Measurements from ENCODE around the gene DHRS2.
"Not testable (repeated sequence)": the region's sequence is repeated elsewhere in the genome, so short reads cannot be mapped to it uniquely, and the experiment has no call there.

Gene DHRS2

DNA sequence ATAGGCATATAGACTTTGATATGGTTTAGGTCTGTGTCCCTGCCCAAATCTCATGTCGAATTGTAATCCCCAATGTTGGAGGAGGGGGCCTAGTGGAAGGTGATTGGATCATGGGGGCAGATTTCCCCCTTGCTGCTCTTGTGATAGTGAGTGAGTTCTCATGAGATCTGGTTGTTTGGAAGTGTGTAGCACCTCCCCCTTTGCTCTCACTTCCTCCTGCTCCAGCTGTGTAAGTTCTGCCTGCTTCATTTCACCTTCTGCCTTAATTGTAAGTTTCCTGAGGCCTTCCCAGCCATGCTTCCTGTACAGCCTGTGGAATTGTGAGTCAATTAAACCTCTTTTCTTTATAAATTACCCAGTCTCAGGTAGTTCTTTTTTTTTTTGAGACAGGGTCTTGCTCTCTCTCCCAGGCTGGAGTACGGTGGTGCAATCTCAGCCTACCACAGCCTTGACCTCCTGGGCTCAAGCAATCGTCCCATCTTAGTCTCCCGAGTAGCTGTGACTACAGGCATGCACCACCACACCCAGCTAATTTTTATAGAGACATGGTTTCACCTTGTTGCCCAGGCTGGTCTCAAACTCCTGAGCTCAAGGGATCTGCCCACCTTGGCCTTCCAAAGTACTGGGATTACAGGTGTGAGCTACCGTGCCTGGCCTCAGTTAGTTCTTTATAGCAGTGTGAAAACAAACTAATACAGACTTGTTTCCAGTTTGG lies 1.3 kb upstream of the DHRS2 start:
- not testable (repeated sequence) for DNase-seq

DNA sequence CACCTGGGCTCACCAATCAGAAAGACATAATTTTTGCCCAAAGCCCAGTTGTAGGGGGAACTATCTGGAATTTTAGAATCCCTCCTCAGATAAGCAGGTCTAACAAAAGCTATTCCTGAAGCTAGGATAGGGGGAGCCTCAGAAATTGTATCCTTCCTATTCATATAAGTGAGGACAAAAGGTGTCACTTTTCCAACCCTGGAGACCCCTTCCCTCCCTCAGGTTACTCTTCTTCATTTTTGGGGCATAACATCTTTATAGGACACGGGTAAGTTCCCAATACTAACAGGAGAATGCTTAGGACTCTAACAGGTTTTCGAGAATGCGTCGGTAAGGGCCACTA lies 1.1 kb downstream of the DHRS2 start:
- DNase-seq, result not testable (repeated sequence)

DNA sequence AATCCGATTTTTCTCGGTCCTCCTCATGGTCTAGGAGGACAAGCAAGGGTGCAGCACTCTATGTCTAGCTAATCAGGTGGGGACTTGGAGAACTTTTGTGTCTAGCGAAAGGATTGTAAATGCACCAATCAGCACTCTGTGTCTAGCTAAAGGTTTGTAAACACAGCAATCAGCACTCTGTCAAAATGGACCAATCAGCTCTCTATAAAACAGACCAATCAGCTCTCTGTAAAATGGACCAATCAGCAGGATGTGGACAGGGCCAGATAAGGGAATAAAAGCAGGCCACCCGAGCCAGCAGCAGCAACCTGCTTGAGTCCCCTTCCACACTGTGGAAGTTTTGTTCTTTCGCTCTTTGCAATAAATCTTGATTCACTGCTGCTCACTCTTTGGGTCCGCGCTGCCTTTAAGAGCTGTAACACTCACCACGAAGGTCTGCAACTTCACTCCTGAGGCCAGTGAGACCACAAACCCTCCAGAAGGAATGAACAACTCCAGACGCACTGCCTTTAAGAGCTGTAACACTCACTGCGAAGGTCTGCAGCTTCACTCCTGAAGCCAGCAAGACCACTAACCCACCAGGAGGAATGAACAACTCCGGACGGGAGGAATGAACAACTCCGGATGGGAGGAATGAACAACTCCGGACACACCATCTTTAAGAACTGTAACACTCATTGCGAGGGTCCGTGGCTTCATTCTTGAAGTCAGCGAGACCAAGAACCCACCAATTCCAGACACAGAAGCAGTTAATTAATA lies 1.7 kb downstream of the DHRS2 start:
- DNase-seq, result not testable (repeated sequence)

DNA sequence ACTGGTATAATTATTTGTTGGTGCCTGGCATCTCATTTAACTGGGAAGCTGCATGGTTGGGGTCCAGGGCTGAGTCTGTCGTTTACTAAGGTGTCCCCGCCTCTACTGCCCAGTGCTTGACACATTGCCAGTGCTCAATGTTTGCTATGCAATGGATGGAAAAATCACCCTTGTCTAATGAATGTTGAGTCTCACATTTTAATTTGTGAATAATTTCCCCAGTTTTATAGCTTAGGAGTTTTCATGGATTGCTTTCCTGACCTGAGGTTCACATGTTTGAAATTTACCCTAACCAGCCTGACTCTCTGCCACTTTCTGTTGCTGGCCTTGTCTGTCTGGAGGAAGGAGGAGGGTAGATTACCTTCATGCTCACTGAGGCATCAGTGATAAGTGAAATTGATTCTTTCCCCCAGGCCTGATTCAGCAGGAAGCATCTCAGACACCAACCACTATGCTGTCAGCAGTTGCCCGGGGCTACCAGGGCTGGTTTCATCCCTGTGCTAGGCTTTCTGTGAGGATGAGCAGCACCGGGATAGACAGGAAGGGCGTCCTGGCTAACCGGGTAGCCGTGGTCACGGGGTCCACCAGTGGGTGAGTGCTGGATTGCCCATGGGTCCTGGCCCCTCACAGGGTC lies 2.4 kb downstream of the DHRS2 start:
- DNase-seq, result no peak

DNA sequence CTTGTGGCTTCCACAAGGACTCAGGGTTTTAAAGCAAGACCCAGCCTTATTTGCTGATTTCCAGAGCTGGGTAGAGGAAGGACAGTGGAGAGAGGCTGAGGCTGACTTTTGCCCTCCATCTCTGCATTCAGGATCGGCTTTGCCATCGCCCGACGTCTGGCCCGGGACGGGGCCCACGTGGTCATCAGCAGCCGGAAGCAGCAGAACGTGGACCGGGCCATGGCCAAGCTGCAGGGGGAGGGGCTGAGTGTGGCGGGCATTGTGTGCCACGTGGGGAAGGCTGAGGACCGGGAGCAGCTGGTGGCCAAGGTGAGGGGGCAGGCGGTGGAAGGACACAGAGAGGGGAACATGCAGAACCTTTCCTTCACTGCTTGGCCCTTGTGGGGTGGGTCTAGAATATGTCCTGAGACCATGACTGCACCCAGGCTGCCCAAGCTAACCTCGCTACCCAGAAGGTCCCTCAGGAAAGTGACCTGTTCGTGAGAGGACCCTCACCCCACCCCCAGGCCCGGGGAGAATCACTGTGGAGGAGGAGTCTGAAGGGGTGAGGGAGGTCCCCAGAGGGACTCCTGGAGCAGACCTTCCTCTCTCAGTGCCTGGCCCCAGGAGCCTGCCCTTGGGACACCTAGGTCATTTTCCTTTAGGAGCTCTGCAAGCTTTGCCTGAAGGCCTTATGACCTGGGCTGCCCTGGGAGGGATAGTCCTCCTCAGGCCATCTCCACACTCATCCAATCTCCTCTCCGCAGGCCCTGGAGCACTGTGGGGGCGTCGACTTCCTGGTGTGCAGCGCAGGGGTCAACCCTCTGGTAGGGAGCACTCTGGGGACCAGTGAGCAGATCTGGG lies 3.1 kb downstream of the DHRS2 start:
- DNase-seq, result no peak

DNA sequence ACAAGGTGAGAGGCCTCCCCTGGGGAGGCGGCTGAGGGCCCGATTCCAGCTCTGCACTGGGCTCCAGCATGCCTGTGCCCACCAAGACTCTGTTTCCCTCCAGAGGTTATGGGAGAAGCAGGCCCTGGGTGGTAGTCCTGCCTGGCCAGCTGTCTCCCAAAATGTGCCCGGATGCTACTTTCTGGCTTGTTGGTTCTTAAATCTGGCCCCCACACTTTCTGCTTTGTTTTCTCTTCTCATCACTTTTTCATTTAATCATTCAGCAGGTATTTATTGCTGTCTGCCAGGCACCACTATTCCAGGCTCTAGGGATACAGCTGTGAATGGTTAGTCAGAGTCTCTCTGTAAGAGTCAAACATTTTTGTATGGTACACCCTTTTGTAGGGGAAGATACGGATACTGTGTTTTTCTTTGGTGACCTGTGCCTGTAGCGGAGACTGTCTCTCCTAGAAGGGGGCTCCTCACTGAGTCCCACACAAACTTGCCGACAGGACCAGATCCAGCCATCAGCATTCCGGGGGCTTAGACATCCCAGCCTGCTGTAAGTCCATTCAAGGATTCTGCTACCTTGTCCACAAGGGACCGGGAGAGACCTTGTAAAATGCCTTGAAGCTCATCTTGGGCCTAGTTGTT lies 3.8 kb downstream of the DHRS2 start:
- DNase-seq, result no peak

DNA sequence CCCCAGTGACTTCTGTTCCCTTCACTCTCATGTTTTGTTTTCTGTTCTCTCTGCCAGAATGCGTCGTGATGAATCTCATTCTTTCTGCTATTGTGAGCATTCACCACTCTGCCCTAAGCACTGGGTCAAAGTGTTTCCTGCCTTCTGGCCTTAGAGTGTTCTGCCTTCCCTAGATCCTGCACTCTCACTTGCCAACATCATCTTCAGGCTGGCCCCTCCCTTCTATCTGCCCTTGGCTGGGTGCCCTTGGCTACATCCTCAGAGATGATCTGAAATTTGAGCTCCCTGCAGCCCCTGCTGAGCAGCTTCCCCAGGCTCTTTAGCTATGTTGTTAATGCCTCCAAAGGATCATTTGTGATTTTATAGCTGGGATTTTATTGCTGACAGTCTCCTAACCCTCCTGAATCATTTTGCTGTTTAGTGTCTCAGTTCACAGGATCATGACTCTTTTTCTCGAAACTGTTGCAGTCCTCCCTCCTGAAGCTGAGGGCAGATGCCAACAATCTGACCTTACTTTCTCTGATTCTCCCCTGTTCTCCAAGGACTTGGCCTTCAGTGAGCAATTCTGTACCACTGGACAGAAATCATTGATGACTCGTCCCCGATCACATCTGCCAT lies 4.5 kb downstream of the DHRS2 start:
- DNase-seq, result no peak

DNA sequence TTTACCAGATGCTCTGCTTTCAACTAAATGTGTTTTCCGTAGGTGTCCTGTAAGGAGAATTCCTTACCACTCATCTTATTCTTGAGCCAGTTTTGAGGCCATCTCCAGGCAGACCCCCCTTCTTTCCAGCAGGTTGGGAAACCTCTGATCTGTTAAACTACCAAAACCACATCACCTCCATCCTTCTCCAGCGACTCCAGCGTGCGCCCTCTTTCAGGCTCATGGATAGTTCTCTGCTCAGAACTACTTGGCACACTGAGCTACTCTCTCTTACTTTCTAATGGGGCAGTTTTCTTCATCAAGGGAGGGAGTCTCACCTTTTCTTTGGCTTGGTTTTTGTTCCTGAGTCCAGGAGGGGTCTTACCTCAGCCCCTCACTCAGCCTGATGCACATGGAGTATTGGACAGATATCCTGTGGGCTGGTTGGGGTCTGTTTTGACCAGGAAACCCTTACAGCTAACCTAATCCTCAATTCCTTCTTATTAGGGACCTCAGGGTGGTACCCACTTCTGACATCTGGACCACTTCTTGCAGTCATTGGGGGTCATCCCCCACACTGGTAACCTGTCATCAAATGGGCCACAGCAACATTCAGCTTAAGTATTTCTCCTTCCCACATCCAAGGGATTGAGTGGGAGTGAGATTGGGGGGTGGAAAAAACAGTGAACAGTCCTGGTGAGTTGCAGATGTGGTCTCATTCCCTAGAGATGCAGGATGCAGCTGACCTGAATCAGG lies 5.2 kb downstream of the DHRS2 start:
- DNase-seq, result no peak

DNA sequence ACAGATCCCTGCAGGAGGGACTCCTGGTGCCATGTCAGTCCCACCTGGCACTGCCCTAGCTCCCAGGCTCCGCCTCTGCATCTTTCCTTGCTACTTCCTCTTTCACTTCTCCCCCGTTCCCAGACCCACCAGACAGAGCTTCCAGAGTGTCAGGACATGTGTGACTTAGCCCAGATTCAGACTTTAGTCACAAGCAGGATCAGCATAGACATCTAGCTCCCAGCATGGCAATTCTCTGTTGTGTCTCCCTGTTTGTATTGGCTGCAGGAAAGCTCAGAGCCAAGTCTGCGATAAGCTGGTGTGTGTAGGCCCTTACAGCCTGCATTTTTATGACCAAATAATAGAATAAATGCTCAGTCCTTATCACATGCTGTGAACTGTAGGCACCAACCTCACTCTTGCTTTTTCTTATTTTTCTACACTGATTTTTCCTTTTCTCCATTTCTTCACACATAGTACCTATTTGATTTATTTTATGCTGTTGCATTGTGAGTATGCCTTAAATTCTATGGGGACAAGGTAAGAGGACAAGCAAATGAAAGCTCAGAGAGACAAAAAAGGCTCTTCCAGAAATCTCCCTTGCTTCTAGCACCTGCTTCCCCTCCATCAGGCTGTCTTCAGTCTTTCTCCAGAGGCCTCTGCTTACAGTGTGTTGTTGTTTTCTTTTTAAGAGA lies 5.9 kb downstream of the DHRS2 start:
- DNase-seq, result no peak

DNA sequence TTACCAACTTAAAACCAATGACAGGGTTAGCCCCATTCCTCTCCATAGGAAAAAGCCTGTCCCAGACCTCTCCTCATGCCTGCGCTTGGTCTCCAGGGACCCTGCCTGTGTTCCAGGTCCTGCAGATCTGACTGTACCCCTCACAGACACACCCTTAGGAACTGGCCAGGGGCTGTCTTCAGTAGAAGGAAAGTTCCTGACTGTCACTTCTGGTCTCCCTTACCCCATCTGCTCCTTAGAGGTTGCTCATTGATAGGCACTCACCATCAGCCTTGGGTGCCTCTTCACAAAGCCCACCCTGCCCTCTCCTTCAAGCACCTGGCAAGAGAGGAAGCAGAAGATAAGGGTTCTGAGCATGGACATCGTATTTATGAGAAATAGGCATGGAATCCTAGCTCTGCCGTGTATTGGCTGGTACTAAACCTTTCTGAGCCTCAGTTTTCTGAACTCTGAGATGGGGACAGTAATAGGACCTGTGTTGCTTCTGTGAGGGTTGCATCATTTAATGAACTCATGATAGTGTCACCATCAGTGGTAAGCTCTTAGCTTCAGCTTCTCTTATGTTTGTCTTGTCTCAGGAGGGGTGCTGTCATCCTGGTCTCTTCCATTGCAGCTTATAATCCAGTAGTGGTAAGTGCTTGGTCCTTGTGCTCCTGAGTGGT lies 7.5 kb downstream of the DHRS2 start:
- no peak for DNase-seq

DNA sequence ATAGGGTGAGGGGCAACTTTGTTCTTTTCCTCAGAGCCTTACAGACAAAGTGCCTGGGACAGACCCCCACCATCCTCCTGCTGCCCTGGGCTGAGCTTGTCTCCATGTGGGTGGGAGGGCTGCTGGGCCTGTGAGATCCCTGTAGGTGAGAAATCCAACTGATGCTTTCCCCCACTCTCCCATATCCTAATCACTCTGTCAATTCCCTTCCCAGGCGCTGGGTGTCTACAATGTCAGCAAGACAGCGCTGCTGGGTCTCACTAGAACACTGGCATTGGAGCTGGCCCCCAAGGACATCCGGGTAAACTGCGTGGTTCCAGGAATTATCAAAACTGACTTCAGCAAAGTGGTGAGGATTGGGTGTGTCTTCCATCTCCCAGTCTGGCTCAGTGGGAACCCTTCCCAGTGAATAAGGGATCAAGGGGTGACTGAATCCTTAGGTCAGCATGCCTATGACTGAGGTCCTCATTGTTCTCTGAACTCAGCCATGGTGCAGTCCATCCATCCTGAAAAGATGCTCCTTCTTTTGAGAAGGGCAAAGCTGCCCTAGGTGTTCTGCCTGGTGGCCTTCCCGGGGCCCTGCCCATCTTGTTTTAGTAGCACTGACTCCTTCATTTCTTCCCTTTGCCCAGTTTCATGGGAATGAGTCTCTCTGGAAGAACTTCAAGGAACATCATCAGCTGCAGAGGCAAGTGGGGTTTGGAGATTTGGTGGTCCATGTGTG lies 8.2 kb downstream of the DHRS2 start:
- no peak for DNase-seq

DNA sequence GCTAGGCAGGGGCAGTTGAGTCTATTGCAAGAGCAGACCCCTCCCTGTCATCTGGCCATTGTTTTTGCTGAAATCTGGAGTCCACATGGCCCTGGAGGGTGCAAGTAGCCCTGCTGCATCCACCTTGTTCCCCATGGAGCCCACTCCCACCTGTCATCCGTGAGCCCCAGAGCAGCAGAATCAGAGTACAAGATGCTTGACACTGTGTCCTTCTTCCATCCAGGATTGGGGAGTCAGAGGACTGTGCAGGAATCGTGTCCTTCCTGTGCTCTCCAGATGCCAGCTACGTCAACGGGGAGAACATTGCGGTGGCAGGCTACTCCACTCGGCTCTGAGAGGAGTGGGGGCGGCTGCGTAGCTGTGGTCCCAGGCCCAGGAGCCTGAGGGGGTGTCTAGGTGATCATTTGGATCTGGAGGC lies 8.8 kb downstream of the DHRS2 start:
- no peak for DNase-seq

DNA sequence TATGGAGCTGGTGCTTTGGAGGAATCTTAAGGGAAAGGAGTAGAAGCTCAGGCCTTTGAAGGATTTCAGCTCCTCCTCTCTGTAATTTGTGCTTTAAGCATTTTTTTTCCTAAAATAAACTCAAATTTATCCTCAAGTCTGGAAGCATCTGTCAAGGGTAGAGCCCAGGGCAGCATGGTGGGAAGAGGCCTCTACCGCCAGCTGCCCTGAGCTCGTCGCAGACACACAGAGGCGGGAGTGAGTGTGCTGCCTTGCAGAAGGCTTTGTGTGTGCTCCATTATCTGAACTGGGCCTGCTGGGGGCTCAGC lies 9.3 kb downstream of the DHRS2 start:
- DNase-seq, result no peak

DNA sequence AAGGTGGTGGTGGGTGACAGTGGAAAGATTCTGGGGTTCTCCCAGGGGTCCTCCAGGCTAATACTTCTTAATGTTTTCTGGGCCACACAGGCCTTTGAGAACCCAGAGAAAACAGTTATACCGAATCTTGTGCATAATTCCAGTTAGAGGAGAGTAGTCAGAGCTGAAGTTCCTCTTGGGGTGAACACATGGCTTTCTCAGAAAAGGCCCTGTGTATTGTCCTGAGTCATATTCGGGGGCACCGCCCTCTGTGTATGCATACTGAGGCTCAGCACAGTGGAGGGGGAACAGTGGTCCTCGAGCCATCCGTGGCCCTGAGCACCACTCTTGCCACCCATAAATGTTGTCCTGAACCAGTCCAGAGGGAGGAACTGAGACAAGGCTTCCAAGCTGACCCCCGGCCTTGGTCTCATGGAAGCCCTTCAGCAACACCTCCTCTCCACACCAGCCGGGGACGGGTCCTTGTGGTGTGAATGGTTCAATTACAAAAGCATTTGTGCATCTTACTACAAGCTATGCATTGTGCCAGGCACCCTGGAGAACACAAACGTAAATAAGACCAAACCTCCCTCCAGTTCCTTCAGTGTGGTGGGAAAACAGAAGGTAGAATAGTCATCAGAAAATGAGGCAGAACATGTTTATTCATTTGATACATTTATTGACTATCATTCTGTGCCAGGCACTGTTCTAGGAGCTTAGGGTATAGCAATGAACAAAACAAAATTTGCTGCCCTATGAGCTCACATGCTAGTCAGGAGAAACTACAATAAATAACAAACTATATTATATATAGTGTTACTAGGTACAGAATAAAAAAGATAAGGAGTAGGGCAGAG lies 9.9 kb downstream of the DHRS2 start:
- no peak for DNase-seq

DNA sequence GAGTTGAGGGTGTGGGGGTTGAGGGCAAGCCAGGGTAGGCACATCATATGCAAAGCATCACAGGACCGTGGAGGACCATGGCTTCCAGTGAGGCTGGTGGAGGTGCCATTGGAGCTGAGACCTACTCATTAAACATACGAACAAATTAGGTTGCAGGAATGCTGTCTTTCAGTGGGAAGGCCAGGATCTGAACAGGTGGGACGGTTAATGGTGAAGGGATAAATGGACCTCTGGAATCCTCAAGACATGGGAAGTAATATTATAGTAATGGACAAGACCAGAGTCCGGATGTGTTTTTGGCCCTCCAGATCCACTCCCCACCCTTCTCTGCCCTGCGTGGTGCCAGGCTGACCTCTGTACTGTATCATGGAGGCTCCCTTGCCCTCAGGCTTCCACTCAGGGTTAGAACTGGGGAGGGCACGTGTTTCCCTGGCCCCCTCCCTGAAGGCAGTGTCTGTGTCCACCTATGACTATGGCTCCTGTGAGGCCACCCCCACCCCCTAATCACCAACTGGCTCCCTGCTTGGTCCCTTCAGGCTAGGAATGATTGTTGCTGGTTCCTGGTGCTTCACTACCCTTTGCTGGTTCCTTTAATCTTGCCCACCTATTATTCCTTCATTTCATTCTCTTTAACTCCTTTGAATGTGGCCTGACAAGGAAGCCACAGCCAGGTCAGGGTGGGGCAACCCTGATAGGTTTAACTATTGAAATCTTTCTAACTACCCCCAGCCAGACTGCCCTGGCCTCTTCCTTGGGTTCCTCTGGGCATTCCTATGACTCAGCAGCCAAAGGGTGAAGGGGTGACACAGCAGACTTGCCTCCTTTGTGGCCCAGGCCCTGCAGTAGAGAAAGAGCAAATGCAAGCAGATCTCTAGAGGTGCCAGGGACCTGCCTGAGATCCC lies 10.7 kb downstream of the DHRS2 start:
- DNase-seq, result no peak

DNA sequence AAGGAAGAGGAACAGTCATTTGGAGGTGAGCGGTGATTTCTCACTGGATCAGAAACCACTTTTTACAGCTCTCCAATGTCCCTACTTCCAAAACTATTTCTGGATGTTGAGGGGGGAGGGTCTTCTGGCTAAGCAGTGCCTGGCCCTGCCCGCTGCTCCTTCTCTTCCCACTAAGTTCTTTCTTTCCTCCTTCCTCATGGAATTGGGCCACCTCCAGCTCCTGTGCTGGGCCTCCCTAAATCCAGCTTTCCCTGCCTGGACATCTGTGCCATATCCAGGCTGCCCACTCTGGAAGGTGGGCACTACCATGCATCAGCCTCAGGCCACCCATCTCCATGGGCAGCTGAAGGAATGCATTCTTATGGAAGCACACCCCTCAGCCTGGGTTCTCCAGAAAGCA lies 11.5 kb downstream of the DHRS2 start:
- no peak for DNase-seq

DNA sequence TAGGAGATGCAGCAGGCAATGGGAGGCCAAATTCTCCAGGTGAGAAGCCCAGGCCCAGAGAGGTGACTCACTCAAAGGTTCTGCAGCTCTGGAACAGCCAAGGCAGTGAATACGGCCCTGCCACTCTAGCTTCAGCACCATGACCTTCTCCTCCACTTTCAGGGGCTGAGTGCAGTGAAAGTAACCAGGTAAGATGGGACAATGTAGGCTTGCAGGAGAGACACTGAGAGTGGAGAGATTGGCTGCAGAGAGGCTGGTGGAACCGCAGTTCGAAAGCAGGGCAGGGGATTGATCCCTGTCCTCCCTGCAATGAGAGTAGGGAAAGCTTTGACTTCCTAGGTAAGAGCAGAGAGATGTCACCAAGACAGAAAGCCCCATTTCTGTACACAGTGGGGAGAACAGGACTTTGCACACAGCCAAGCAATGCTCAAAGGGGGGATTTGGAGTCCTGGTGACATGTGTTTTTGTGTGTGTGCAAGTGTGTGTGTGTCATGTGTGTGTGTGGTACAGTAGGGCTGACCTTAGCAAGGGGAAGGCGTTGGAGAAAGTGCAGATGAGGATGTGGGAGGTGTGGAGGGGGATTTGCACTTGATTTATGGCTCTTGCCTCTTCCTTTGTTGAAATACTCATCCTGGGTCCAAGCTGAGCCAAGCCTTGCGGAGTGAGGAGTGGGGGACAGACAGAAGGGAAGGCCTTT lies 12.7 kb downstream of the DHRS2 start:
- no peak for DNase-seq

Measured in activated CD4-positive, CD25-positive, alpha-beta regulatory T cell treated with anti-CD3 and anti-CD28 coated beads, Interleukin-2, amount 50 U/mL, for 72 hours (primary cell).